Neuronal stem cell (in vitro differentiated cells): ENCODE measurements around the gene STK11IP.

ENCODE experiments used
- DNase-seq: peaks from one replicate; pipeline ENCODE4 v3.0.0-alpha.2; 2013; ENCODE audit warnings: low spot score
- H2AFZ ChIP-seq: one replicate; pipeline ENCODE4 v1.6.1; 2013; ENCODE audit warnings: mild to moderate bottlenecking, low read length, inconsistent platforms
- H2AK5ac ChIP-seq: 2 replicates; pipeline ENCODE4 v1.6.1; 2013; ENCODE audit warnings: low read depth, mild to moderate bottlenecking, inconsistent platforms, low read length, moderate library complexity, mixed read lengths
- H2BK120ac ChIP-seq: 2 replicates; pipeline ENCODE4 v1.6.1; 2013; ENCODE audit warnings: low read depth, mild to moderate bottlenecking, inconsistent platforms, low read length, moderate library complexity, mixed read lengths
- H2BK12ac ChIP-seq: one replicate; pipeline ENCODE4 v1.6.1; 2013; ENCODE audit warnings: low read length, inconsistent platforms
- H2BK15ac ChIP-seq: 2 replicates; pipeline ENCODE4 v1.6.1; 2013; ENCODE audit warnings: mild to moderate bottlenecking, low read length, inconsistent platforms, mixed read lengths
- H2BK5ac ChIP-seq: one replicate; pipeline ENCODE4 v1.6.1; 2013; ENCODE audit warnings: inconsistent platforms, mild to moderate bottlenecking, low read length, moderate library complexity
- H3K14ac ChIP-seq: one replicate; pipeline ENCODE4 v1.6.1; 2013; ENCODE audit warnings: low read length, inconsistent platforms
- H3K18ac ChIP-seq: 2 replicates; pipeline ENCODE4 v1.6.1; 2013; ENCODE audit warnings: low read length, inconsistent platforms
- H3K23ac ChIP-seq: 2 replicates; pipeline ENCODE4 v1.6.1; 2013; ENCODE audit warnings: low read depth, mild to moderate bottlenecking, mixed read lengths, low read length, inconsistent platforms; ENCODE audit not compliant: poor library complexity
- H3K27ac ChIP-seq: replicated peaks from 3 replicates; pipeline ENCODE4 v1.5.1; 2013; ENCODE audit warnings: low read length, inconsistent platforms
- H3K27me3 ChIP-seq, 3 experiments: 2 replicates each; pipeline ENCODE4 v1.6.1; 2013; ENCODE audit warnings: low read length in 3 of 3, mild to moderate bottlenecking in 2 of 3, inconsistent platforms in 1 of 3, low read depth in 1 of 3, mixed read lengths in 1 of 3, moderate library complexity in 1 of 3; ENCODE audit not compliant: control insufficient read depth in 3 of 3, insufficient read depth in 3 of 3
- H3K36me3 ChIP-seq, 2 donors: replicated peaks in 1 of 2; 2 replicates each; pipeline ENCODE4 v1.6.1; 2013; ENCODE audit warnings: low read length in 2 of 2; ENCODE audit not compliant: control insufficient read depth in 2 of 2, insufficient read depth in 2 of 2
- H3K4ac ChIP-seq: 2 replicates; pipeline ENCODE4 v1.6.1; 2013; ENCODE audit warnings: inconsistent platforms, mild to moderate bottlenecking, low read length, moderate library complexity
- H3K4me1 ChIP-seq, 2 donors: 1 replicate in 1 of 2; 2 replicates in 1 of 2; pipeline ENCODE4 v1.6.1; 2013; ENCODE audit warnings: low read length in 2 of 2, low read depth in 1 of 2; ENCODE audit not compliant: control insufficient read depth in 2 of 2, insufficient read depth in 1 of 2
- H3K4me2 ChIP-seq: one replicate; pipeline ENCODE4 v1.6.1; 2013; ENCODE audit warnings: mild to moderate bottlenecking, low read length, inconsistent platforms; ENCODE audit not compliant: insufficient read depth, poor library complexity, severe bottlenecking
- H3K4me3 ChIP-seq, 2 donors: 2 replicates each; pipeline ENCODE4 v1.5.1; 2013; ENCODE audit warnings: low read length in 2 of 2, mild to moderate bottlenecking in 2 of 2, inconsistent platforms in 1 of 2, moderate library complexity in 1 of 2
- H3K79me1 ChIP-seq: one replicate; pipeline ENCODE4 v1.6.1; 2013; ENCODE audit warnings: low read depth, mild to moderate bottlenecking, inconsistent platforms, low read length, moderate library complexity
- H3K9ac ChIP-seq: one replicate; pipeline ENCODE4 v1.6.1; 2013; ENCODE audit warnings: mild to moderate bottlenecking, low read depth, low read length, inconsistent platforms; ENCODE audit not compliant: poor library complexity
- H3K9me3 ChIP-seq, 2 donors: replicated peaks in 1 of 2; 2 replicates each; pipeline versions ENCODE3 to v1.6.1; 2013; ENCODE audit warnings: low read length in 2 of 2, mild to moderate bottlenecking in 2 of 2, inconsistent platforms in 1 of 2, low read depth in 1 of 2, mixed read lengths in 1 of 2, moderate library complexity in 1 of 2; ENCODE audit not compliant: control insufficient read depth in 2 of 2, insufficient read depth in 1 of 2
- H4K8ac ChIP-seq: one replicate; pipeline ENCODE4 v1.6.1; 2013; ENCODE audit warnings: low read depth, mild to moderate bottlenecking, inconsistent platforms, low read length, moderate library complexity
- H4K91ac ChIP-seq: one replicate; pipeline ENCODE4 v1.6.1; 2013; ENCODE audit warnings: low read length, low read depth, mild to moderate bottlenecking, inconsistent platforms; ENCODE audit not compliant: poor library complexity
- WGBS, 2 donors: extraction: QIAGEN DNeasy Blood & Tissue Kit; methylation state at CpG; one replicate each; pipeline ENCODE4 v1.1.7; 2013; ENCODE audit warnings: missing lambda C conversion rate in 2 of 2, mixed read lengths in 1 of 2; ENCODE audit not compliant: insufficient read length in 2 of 2, insufficient replicate concordance in 1 of 2; ENCODE audit errors: extremely low coverage in 2 of 2; 5-methylcytosine and 5-hydroxymethylcytosine counted together

Gene STK11IP

GRCh38 chr2:219603771-219604170, 6.1 kb downstream of the STK11IP start:
- peaks cover 7 to 43% of the 10 kb centered on the region in 2 donors for H3K36me3 ChIP-seq
- no peak overlapping the region for H2BK12ac ChIP-seq
- H3K9me3 ChIP-seq: no peaks in the 10 kb centered on the region
- H4K8ac ChIP-seq: no peak overlapping the region
- no peak overlapping the region for H3K18ac ChIP-seq
- H3K4me2 ChIP-seq: no peak overlapping the region
- no peak overlapping the region for H2BK15ac ChIP-seq
- no peak overlapping the region for H2BK120ac ChIP-seq
- no CpG with 5 or more reads among the region's 5 CpGs for WGBS, 2 donors
- no peak overlapping the region for H2AK5ac ChIP-seq
- no peak overlapping the region for H4K91ac ChIP-seq
- H2BK5ac ChIP-seq: no peak overlapping the region
- no peaks in the 10 kb centered on the region for H3K4me1 ChIP-seq
- H3K14ac ChIP-seq: no peak overlapping the region
- no peak overlapping the region for H3K4me3 ChIP-seq
- H3K9ac ChIP-seq: no peak overlapping the region
- peaks cover 1% of the 10 kb centered on the region for H3K79me1 ChIP-seq
- DNase-seq: no peak
- no peak overlapping the region for H3K4ac ChIP-seq
- H2AFZ ChIP-seq: no peak overlapping the region
- no peak overlapping the region for H3K23ac ChIP-seq
- no peaks in the 10 kb centered on the region for H3K27me3 ChIP-seq
- no peak overlapping the region for H3K27ac ChIP-seq

GRCh38 chr2:219605607-219605954, 7.9 kb downstream of the STK11IP start:
- no peak overlapping the region for H3K4ac ChIP-seq
- no CpG with 5 or more reads among the region's 6 CpGs for WGBS, 2 donors
- H4K91ac ChIP-seq: no peak overlapping the region
- H3K18ac ChIP-seq: no peak overlapping the region
- no peak overlapping the region for H2BK12ac ChIP-seq
- H2BK120ac ChIP-seq: no peak overlapping the region
- H2AK5ac ChIP-seq: no peak overlapping the region
- no peaks in the 10 kb centered on the region for H3K27me3 ChIP-seq
- H2AFZ ChIP-seq: no peak overlapping the region
- H3K79me1 ChIP-seq: peaks cover 1% of the 10 kb centered on the region
- no peaks in the 10 kb centered on the region for H3K4me1 ChIP-seq
- no peak overlapping the region for H4K8ac ChIP-seq
- no peaks in the 10 kb centered on the region for H3K9me3 ChIP-seq
- H3K27ac ChIP-seq: no peak overlapping the region
- no peak overlapping the region for H3K9ac ChIP-seq
- no peak overlapping the region for H3K23ac ChIP-seq
- H3K36me3 ChIP-seq: peaks cover 7 to 50% of the 10 kb centered on the region in 2 donors
- peak overlapping the region; percentile 3 for H2BK5ac ChIP-seq
- no peak overlapping the region for H3K14ac ChIP-seq
- H2BK15ac ChIP-seq: no peak overlapping the region
- peak overlapping the region in 1 of 2 donors; percentile 24 for H3K4me3 ChIP-seq
- DNase-seq: no peak
- no peak overlapping the region for H3K4me2 ChIP-seq

GRCh38 chr2:219607931-219608330, 10.3 kb downstream of the STK11IP start:
- H4K91ac ChIP-seq: no peak overlapping the region
- no peak overlapping the region for H3K14ac ChIP-seq
- peak overlapping the region; percentile 17 for H3K23ac ChIP-seq
- H3K27ac ChIP-seq: no peak overlapping the region
- no peak overlapping the region for H2BK5ac ChIP-seq
- no peaks in the 10 kb centered on the region for H3K9me3 ChIP-seq
- H3K4me2 ChIP-seq: no peak overlapping the region
- DNase-seq: no peak
- H2BK12ac ChIP-seq: no peak overlapping the region
- H3K9ac ChIP-seq: no peak overlapping the region
- no peak overlapping the region for H2BK120ac ChIP-seq
- no peaks in the 10 kb centered on the region for H3K79me1 ChIP-seq
- no peak overlapping the region for H3K18ac ChIP-seq
- no peak overlapping the region for H2AK5ac ChIP-seq
- H3K4me1 ChIP-seq: no peaks in the 10 kb centered on the region
- H2BK15ac ChIP-seq: no peak overlapping the region
- no peak overlapping the region for H4K8ac ChIP-seq
- H3K27me3 ChIP-seq: no peaks in the 10 kb centered on the region
- no peak overlapping the region for H3K4me3 ChIP-seq
- peaks cover 3 to 47% of the 10 kb centered on the region in 2 donors for H3K36me3 ChIP-seq
- no peak overlapping the region for H3K4ac ChIP-seq
- no peak overlapping the region for H2AFZ ChIP-seq
- WGBS, 2 donors: no CpG with 5 or more reads among the region's 15 CpGs

- no peak overlapping the region for H2AFZ ChIP-seq
- H4K8ac ChIP-seq: no peak overlapping the region
- no peak overlapping the region for H2BK15ac ChIP-seq
- H3K79me1 ChIP-seq: no peaks in the 10 kb centered on the region
- DNase-seq: no peak
- H2BK120ac ChIP-seq: no peak overlapping the region
- WGBS, 2 donors: no CpG with 5 or more reads among the region's 15 CpGs
- H3K4me2 ChIP-seq: no peak overlapping the region
- H3K36me3 ChIP-seq: peaks cover 3 to 47% of the 10 kb centered on the region in 2 donors
- peak overlapping the region; percentile 53 for H2BK5ac ChIP-seq
- H3K18ac ChIP-seq: no peak overlapping the region
- H3K27ac ChIP-seq: no peak overlapping the region
- H3K4me3 ChIP-seq: no peak overlapping the region
- no peak overlapping the region for H4K91ac ChIP-seq
- no peaks in the 10 kb centered on the region for H3K27me3 ChIP-seq
- H3K14ac ChIP-seq: peak overlapping the region; percentile 21
- no peak overlapping the region for H3K9ac ChIP-seq
- H2BK12ac ChIP-seq: no peak overlapping the region
- H3K4me1 ChIP-seq: no peaks in the 10 kb centered on the region
- H2AK5ac ChIP-seq: peak overlapping the region; percentile 63
- H3K23ac ChIP-seq: peak overlapping the region; percentile 30
- H3K9me3 ChIP-seq: no peaks in the 10 kb centered on the region
- no peak overlapping the region for H3K4ac ChIP-seq
Observed at GRCh38 chr2:219608399-219608964, 10.8 kb downstream of the STK11IP start.
